HepG2 (cell line): ENCODE results near the gene MLLT10. TPM values are rescaled to one million over a fixed set of nuclear protein-coding genes. Genes with fewer than 3 reads are reported as not detected.
A peak's percentile ranks its signal among the peaks of the same experiment; 100 is the strongest.

Experiments
- HES4 ChIP-seq: sonication (generic); formaldehyde crosslinking; IDR thresholded peaks from 2 replicates; pipeline ENCODE4 v1.9.0; 2021; ENCODE audit warnings: mild to moderate bottlenecking, missing genetic modification reagents, borderline replicate concordance
- KLF12 ChIP-seq: sonication (generic); formaldehyde crosslinking; IDR thresholded peaks from 2 replicates; pipeline ENCODE4 v1.4.0; 2020; ENCODE audit warnings: missing genetic modification reagents, borderline replicate concordance
- LCORL ChIP-seq, 2 experiments: fragments of 450-650 bp in 1 of 2; sonication (generic) in 1 of 2; formaldehyde crosslinking in 1 of 2; IDR thresholded peaks; 2 replicates each; pipeline versions ENCODE4 v1.5.0 to v1.6.1; 2017 to 2020; ENCODE audit warnings: antibody characterized with exemption in 1 of 2, missing genetic modification reagents in 1 of 2
- NCOA1 ChIP-seq: sonication (generic); formaldehyde crosslinking; IDR thresholded peaks from 2 replicates; pipeline ENCODE4 v1.9.0; 2021; ENCODE audit warnings: missing genetic modification reagents
- PHF20 ChIP-seq: sonication (generic); formaldehyde crosslinking; IDR thresholded peaks from 2 replicates; pipeline ENCODE4 v1.5.0; 2020; ENCODE audit warnings: mild to moderate bottlenecking, missing genetic modification reagents
- PLRG1 ChIP-seq: fragments of 450-650 bp; conservative IDR thresholded peaks from 2 replicates; pipeline ENCODE4 v1.6.1; 2016
- RCOR2 ChIP-seq: IDR thresholded peaks from 2 replicates; pipeline ENCODE4 v1.6.1; 2016; ENCODE audit warnings: missing biosample characterization, missing genetic modification reagents
- SP2 ChIP-seq: sonication (generic); formaldehyde crosslinking; IDR thresholded peaks from 2 replicates; pipeline ENCODE4 v1.5.1; 2020; ENCODE audit warnings: mild to moderate bottlenecking, missing genetic modification reagents
- TAF15 ChIP-seq: fragments of 200-400 bp; formaldehyde crosslinking; IDR thresholded peaks from one replicate; pipeline ENCODE4 v1.6.1; 2018; ENCODE audit warnings: mild to moderate bottlenecking, low read depth, low read length; ENCODE audit not compliant: poor library complexity, severe bottlenecking
- U2AF2 ChIP-seq: fragments of 200-400 bp; formaldehyde crosslinking; IDR thresholded peaks from 2 replicates; pipeline ENCODE4 v1.6.1; 2017; ENCODE audit warnings: low read depth, mild to moderate bottlenecking, low read length
- YEATS2 ChIP-seq: sonication (generic); formaldehyde crosslinking; IDR thresholded peaks from 2 replicates; pipeline ENCODE4 v1.4.0; 2020; ENCODE audit warnings: missing genetic modification reagents, borderline replicate concordance
- ZNF121 ChIP-seq: sonication (generic); formaldehyde crosslinking; IDR thresholded peaks from 2 replicates; pipeline ENCODE4 v1.5.0; 2020; ENCODE audit warnings: mild to moderate bottlenecking, missing genetic modification reagents
- ZNF549 ChIP-seq: sonication (generic); formaldehyde crosslinking; IDR thresholded peaks from 2 replicates; pipeline ENCODE4 v1.5.0; 2020; ENCODE audit warnings: missing genetic modification reagents
- polyA plus RNA-seq, 8 experiments: library from polyadenylated mRNA; depleted of rRNA in 3 of 8; stranded (reverse) in 7 of 8; unstranded in 1 of 8; fragments of >200 nt; fragmentation: Illumina TruSeq in 4 of 8; extraction: Trizol in 4 of 8; gene quantifications; 2 replicates each; pipeline versions ENCODE4 v1.2.1 to v1.2.3, GENCODE V29; 2011 to 2016; ENCODE audit warnings: low read depth in 4 of 8, missing spikeins in 1 of 8, mixed read lengths in 1 of 8; ENCODE audit not compliant: insufficient read depth in 1 of 8
- total RNA-seq, 5 experiments: library from RNA; depleted of rRNA; stranded (reverse); fragments of >200 nt; fragmentation: Illumina TruSeq; extraction: Trizol; gene quantifications; 2 replicates each; pipeline ENCODE4 v1.2.3, GENCODE V29; 2016; ENCODE audit warnings: low read depth in 1 of 5
- TF ChIP-seq, protein P1 (sequence below): sonication (generic); formaldehyde crosslinking; IDR thresholded peaks from 2 replicates; pipeline ENCODE4 v1.5.0; 2020; ENCODE audit warnings: mild to moderate bottlenecking, missing genetic modification reagents
- TF ChIP-seq, protein P2 (sequence below): sonication (generic); formaldehyde crosslinking; IDR thresholded peaks from 2 replicates; pipeline ENCODE4 v1.5.0; 2020; ENCODE audit warnings: mild to moderate bottlenecking, missing genetic modification reagents
- TF ChIP-seq, protein P3 (sequence below): sonication (generic); formaldehyde crosslinking; IDR thresholded peaks from 2 replicates; pipeline ENCODE4 v1.4.0; 2020; ENCODE audit warnings: mild to moderate bottlenecking, missing genetic modification reagents
- TF ChIP-seq, protein P4 (sequence below), 2 experiments: sonication (generic) in 1 of 2; formaldehyde crosslinking in 1 of 2; IDR thresholded peaks; 2 replicates each; pipeline versions ENCODE4 v1.4.0 to v1.6.1; 2016 to 2020; ENCODE audit warnings: borderline replicate concordance in 1 of 2, low read depth in 1 of 2, mild to moderate bottlenecking in 1 of 2, missing genetic modification reagents in 1 of 2
- TF ChIP-seq, protein P5 (sequence below): sonication (generic); formaldehyde crosslinking; conservative IDR thresholded peaks from 2 replicates; pipeline ENCODE4 v1.8.0; 2022; ENCODE audit warnings: missing genetic modification reagents

The MLLT10 gene
- total and polyA plus RNA-seq, 2 of the 13 experiments (the other 11 are each of a cell fraction or from before 2014, with no cell fraction given), result 51.3 to 84.1 TPM

DNA sequence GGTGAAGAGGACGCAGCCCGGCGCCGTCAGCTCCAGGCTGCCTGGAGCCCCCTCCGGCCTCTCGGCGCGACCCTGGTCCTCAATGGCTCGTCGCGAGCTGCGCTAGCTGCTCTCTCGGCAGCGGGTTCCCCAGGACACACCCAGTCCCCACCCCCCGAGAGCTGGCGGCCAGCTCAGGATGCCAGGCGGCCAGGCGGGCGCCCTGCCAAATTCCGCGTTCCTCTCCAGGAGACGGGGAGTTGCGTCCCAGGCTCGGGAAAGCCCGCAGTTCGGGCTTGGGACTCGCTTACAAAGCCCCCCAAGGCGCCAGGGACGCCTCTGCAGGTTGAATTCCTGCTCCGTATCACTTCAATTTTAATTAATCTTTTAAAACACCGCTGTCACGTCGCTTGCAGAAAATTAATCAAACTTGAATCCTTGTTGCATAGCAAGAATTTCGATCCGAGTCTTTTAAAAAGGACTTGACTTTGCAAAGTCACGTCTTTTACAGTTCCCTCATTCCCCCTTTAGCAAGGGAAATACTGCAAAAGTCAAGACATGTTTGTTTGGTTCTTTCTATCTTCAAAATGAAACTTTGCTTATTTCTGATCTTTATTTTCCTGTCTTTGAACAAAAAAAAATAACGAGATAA is 36.7 kb upstream of the MLLT10 start (continued):
- TF ChIP-seq, protein P1, sequence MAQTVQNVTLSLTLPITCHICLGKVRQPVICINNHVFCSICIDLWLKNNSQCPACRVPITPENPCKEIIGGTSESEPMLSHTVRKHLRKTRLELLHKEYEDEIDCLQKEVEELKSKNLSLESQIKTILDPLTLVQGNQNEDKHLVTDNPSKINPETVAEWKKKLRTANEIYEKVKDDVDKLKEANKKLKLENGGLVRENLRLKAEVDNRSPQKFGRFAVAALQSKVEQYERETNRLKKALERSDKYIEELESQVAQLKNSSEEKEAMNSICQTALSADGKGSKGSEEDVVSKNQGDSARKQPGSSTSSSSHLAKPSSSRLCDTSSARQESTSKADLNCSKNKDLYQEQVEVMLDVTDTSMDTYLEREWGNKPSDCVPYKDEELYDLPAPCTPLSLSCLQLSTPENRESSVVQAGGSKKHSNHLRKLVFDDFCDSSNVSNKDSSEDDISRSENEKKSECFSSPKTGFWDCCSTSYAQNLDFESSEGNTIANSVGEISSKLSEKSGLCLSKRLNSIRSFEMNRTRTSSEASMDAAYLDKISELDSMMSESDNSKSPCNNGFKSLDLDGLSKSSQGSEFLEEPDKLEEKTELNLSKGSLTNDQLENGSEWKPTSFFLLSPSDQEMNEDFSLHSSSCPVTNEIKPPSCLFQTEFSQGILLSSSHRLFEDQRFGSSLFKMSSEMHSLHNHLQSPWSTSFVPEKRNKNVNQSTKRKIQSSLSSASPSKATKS (CRISPR knock-in tag), result peak; percentile 77; the same call in 1 of the 2 replicates
- TF ChIP-seq SP2, result no peak; the same call in none of the 2 replicates
- no peak for TF ChIP-seq LCORL (IDR thresholded peaks at IDR 0.05)
- peak; percentile 98 for TF ChIP-seq LCORL (CRISPR knock-in tag; IDR thresholded peaks at IDR 0.05)
- no peak for TF ChIP-seq PHF20 (CRISPR knock-in tag)
- TF ChIP-seq, protein P2, sequence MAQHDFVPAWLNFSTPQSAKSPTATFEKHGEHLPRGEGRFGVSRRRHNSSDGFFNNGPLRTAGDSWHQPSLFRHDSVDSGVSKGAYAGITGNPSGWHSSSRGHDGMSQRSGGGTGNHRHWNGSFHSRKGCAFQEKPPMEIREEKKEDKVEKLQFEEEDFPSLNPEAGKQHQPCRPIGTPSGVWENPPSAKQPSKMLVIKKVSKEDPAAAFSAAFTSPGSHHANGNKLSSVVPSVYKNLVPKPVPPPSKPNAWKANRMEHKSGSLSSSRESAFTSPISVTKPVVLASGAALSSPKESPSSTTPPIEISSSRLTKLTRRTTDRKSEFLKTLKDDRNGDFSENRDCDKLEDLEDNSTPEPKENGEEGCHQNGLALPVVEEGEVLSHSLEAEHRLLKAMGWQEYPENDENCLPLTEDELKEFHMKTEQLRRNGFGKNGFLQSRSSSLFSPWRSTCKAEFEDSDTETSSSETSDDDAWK (CRISPR knock-in tag), result no peak
- TF ChIP-seq, protein P3, sequence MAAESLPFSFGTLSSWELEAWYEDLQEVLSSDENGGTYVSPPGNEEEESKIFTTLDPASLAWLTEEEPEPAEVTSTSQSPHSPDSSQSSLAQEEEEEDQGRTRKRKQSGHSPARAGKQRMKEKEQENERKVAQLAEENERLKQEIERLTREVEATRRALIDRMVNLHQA (CRISPR knock-in tag), result no peak
- TF ChIP-seq ZNF549 (CRISPR knock-in tag), result no peak
- peak; percentile 93; the same call in 1 of the 2 replicates for TF ChIP-seq NCOA1 (CRISPR knock-in tag)
- TF ChIP-seq KLF12, result peak; percentile 80; the same call in 1 of the 2 replicates
- no peak for TF ChIP-seq RCOR2 (CRISPR knock-in tag)
- TF ChIP-seq HES4 (CRISPR knock-in tag), result no peak; the same call in 1 of the 2 replicates
- TF ChIP-seq, protein P4, sequence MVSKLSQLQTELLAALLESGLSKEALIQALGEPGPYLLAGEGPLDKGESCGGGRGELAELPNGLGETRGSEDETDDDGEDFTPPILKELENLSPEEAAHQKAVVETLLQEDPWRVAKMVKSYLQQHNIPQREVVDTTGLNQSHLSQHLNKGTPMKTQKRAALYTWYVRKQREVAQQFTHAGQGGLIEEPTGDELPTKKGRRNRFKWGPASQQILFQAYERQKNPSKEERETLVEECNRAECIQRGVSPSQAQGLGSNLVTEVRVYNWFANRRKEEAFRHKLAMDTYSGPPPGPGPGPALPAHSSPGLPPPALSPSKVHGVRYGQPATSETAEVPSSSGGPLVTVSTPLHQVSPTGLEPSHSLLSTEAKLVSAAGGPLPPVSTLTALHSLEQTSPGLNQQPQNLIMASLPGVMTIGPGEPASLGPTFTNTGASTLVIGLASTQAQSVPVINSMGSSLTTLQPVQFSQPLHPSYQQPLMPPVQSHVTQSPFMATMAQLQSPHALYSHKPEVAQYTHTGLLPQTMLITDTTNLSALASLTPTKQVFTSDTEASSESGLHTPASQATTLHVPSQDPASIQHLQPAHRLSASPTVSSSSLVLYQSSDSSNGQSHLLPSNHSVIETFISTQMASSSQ (IDR thresholded peaks at IDR 0.05; ENCODE audit: low read depth), result no peak
- TF ChIP-seq, protein P4 (CRISPR knock-in tag; IDR thresholded peaks at IDR 0.05; ENCODE audit: borderline replicate concordance), result no peak
- TF ChIP-seq, protein P5, sequence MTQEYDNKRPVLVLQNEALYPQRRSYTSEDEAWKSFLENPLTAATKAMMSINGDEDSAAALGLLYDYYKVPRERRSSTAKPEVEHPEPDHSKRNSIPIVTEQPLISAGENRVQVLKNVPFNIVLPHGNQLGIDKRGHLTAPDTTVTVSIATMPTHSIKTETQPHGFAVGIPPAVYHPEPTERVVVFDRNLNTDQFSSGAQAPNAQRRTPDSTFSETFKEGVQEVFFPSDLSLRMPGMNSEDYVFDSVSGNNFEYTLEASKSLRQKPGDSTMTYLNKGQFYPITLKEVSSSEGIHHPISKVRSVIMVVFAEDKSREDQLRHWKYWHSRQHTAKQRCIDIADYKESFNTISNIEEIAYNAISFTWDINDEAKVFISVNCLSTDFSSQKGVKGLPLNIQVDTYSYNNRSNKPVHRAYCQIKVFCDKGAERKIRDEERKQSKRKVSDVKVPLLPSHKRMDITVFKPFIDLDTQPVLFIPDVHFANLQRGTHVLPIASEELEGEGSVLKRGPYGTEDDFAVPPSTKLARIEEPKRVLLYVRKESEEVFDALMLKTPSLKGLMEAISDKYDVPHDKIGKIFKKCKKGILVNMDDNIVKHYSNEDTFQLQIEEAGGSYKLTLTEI, result no peak
- TF ChIP-seq ZNF121, result 0 out of 2 replicates have a peak, but pooled peaks have one; percentile 18
- TF ChIP-seq U2AF2, result no peak
- TF ChIP-seq PLRG1, result no peak
- TF ChIP-seq TAF15, result peak; percentile 87
- TF ChIP-seq YEATS2, result peak; percentile 28; the same call in 1 of the 2 replicates
